Adrenal gland (tissue), 5 donors: ENCODE measurements around the gene TANK.

Experiments
- POLR2A ChIP-seq, 2 donors: fragments of 450-650 bp; IDR thresholded peaks; one replicate each; pipeline ENCODE4 v1.6.1; 2017; ENCODE audit warnings: antibody characterized with exemption in 2 of 2, mild to moderate bottlenecking in 2 of 2, moderate library complexity in 1 of 2
- TF ChIP-seq, protein P1 (sequence below), 6 experiments: fragments of 450-650 bp in 4 of 6; fragments of 200-600 bp in 2 of 6; sonication (generic) in 1 of 6; IDR thresholded peaks; 1 replicate in 5 of 6; 2 replicates in 1 of 6; pipeline versions ENCODE4 v1.5.1 to v1.8.0; 2016 to 2021; ENCODE audit warnings: antibody characterized with exemption in 6 of 6, mild to moderate bottlenecking in 2 of 6, moderate library complexity in 1 of 6
- donor health status: DM: no; HTN: no; CAD: no.

GRCh38 chr2:161112908-161113307 is 47.3 kb upstream of the TANK start:
- no peak for TF ChIP-seq POLR2A (IDR thresholded peaks at IDR 0.05)
- TF ChIP-seq, protein P1, sequence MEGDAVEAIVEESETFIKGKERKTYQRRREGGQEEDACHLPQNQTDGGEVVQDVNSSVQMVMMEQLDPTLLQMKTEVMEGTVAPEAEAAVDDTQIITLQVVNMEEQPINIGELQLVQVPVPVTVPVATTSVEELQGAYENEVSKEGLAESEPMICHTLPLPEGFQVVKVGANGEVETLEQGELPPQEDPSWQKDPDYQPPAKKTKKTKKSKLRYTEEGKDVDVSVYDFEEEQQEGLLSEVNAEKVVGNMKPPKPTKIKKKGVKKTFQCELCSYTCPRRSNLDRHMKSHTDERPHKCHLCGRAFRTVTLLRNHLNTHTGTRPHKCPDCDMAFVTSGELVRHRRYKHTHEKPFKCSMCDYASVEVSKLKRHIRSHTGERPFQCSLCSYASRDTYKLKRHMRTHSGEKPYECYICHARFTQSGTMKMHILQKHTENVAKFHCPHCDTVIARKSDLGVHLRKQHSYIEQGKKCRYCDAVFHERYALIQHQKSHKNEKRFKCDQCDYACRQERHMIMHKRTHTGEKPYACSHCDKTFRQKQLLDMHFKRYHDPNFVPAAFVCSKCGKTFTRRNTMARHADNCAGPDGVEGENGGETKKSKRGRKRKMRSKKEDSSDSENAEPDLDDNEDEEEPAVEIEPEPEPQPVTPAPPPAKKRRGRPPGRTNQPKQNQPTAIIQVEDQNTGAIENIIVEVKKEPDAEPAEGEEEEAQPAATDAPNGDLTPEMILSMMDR (IDR thresholded peaks at IDR 0.05) = no peak
